Colonic mucosa (tissue), 4 donors: Measurements from ENCODE around the gene ZNF263. TPM values are rescaled to one million over a fixed set of nuclear protein-coding genes. Genes with fewer than 3 reads are reported as not detected.

Experiments used
- DNase-seq: peaks from one replicate; pipeline ENCODE4 v3.0.0-alpha.2; 2020
- H3K27ac ChIP-seq: fragments of 200-600 bp; one replicate; pipeline ENCODE4 v1.8.0; 2021
- H3K27me3 ChIP-seq: fragments of 200-600 bp; one replicate; pipeline ENCODE4 v1.8.0; 2021
- H3K36me3 ChIP-seq: fragments of 200-600 bp; one replicate; pipeline ENCODE4 v1.8.0; 2021
- H3K4me1 ChIP-seq: fragments of 200-600 bp; one replicate; pipeline ENCODE4 v1.8.0; 2021; ENCODE audit warnings: mild to moderate bottlenecking
- H3K4me3 ChIP-seq: fragments of 200-600 bp; one replicate; pipeline ENCODE4 v1.8.0; 2021
- H3K9ac ChIP-seq, 2 donors: one replicate each; pipeline ENCODE4 v1.7.0; 2013; ENCODE audit warnings: control low read depth in 2 of 2, low read depth in 2 of 2, low read length in 2 of 2
- H3K9me3 ChIP-seq: fragments of 200-600 bp; one replicate; pipeline ENCODE4 v1.8.0; 2021
- CTCF ChIP-seq: fragments of 200-600 bp; IDR thresholded peaks from one replicate; pipeline ENCODE4 v1.8.0; 2022; ENCODE audit warnings: antibody characterized with exemption, mild to moderate bottlenecking
- intact Hi-C: fragments of 100-400 bp; cut with DNase I; formaldehyde crosslinking; loops from one replicate; pipeline ENCODE4 v1.14.1; 2022
- total RNA-seq, 2 donors: library from RNA; stranded (reverse); fragmentation: NEBNext Ultra II Directional in 1 of 2; extraction: Animal tissue kit (Norgen Biotek cat#: 25700) in 1 of 2; gene quantifications; one replicate each; pipeline ENCODE4 v1.2.1, GENCODE V29; 2021
- donor health status: healthy.
- donor health status: DM: no; HTN: no; CAD: no.
- donor health status: DM: no; HTN: no; CAD: no.

The ZNF263 gene
- total RNA-seq: 10 to 100 TPM; 19.5 to 27.2 TPM

GRCh38 chr16:3282730-3283542 is at the start of gene ZNF263:
Gene ZNF263, plus strand, starts transcription at chr16:3283491. Its CDS starts 328 bp downstream, at chr16:3283819.
- H3K4me1 ChIP-seq: peaks cover 15% of the 10 kb centered on the region
- peak within 1 kb of the TSS; percentile 89 to 96 for H3K9ac ChIP-seq
- peak; percentile 99 for DNase-seq
- H3K9me3 ChIP-seq: no peaks in the 10 kb centered on the region
- H3K4me3 ChIP-seq: peak within 1 kb of the TSS; percentile 84
- no peaks in the 10 kb centered on the region for H3K27me3 ChIP-seq
- no peak for TF ChIP-seq CTCF
- peak within 1 kb of the TSS; percentile 96 for H3K27ac ChIP-seq
- intact Hi-C loops: loop anchor here (10.0 kb wide), 1 partner anchor 222 kb away; the partner anchor contains the start of gene CLUAP1
- no peaks in the 10 kb centered on the region for H3K36me3 ChIP-seq

GRCh38 chr16:3234543-3234856 is 48.8 kb upstream of the ZNF263 start:
- peaks cover 20% of the 10 kb centered on the region for H3K36me3 ChIP-seq
- intact Hi-C loops: no loop called here
- H3K4me3 ChIP-seq: peak overlapping the region; percentile 99
- no peak for DNase-seq
- H3K9ac ChIP-seq: peak overlapping the region; percentile 70 to 95
- H3K9me3 ChIP-seq: no peaks in the 10 kb centered on the region
- TF ChIP-seq CTCF: no peak
- no peaks in the 10 kb centered on the region for H3K27me3 ChIP-seq
- H3K27ac ChIP-seq: peak overlapping the region; percentile 94
- peaks cover 7% of the 10 kb centered on the region for H3K4me1 ChIP-seq

GRCh38 chr16:3234857-3235561 is 48.3 kb upstream of the ZNF263 start, which contains the start of gene ZNF200:
Gene ZNF200, minus strand, starts transcription at chr16:3235158. Its CDS starts 1,403 bp downstream, at chr16:3233755.
- Histone ChIP-seq H3K9me3 (no peaks in the 10 kb centered on the region), H3K4me3 (peak within 1 kb of the TSS; percentile 99), H3K36me3 (peaks cover 20% of the 10 kb centered on the region), H3K27me3 (no peaks in the 10 kb centered on the region), H3K27ac (peak within 1 kb of the TSS; percentile 94), H3K9ac (peak within 1 kb of the TSS; percentile 70 to 95), H3K4me1 (peaks cover 7% of the 10 kb centered on the region)
- no peak for TF ChIP-seq CTCF
- DNase-seq: peak; percentile 96
- intact Hi-C loops: no loop called here

GRCh38 chr16:3235856-3236669 is 47.2 kb upstream of the ZNF263 start:
- peak; percentile 29 for DNase-seq
- no peak for TF ChIP-seq CTCF
- Histone ChIP-seq H3K36me3 (peaks cover 13% of the 10 kb centered on the region), H3K4me3 (no peak overlapping the region), H3K27ac (no peak overlapping the region), H3K4me1 (peaks cover 7% of the 10 kb centered on the region), H3K9ac (no peak overlapping the region), H3K27me3 (no peaks in the 10 kb centered on the region), H3K9me3 (no peaks in the 10 kb centered on the region)
- intact Hi-C loops: no loop called here

GRCh38 chr16:3241761-3242160 is 41.5 kb upstream of the ZNF263 start:
- Histone ChIP-seq H3K27ac (no peak overlapping the region), H3K9ac (no peak overlapping the region), H3K9me3 (no peaks in the 10 kb centered on the region), H3K4me1 (no peaks in the 10 kb centered on the region), H3K4me3 (no peak overlapping the region), H3K27me3 (no peaks in the 10 kb centered on the region), H3K36me3 (no peaks in the 10 kb centered on the region)
- TF ChIP-seq CTCF: no peak
- no peak for DNase-seq
- intact Hi-C loops: no loop called here
